OCI-LY7 (cell line): ENCODE measurements around the gene TMEM107. TPM values are rescaled to one million over a fixed set of nuclear protein-coding genes. Genes with fewer than 3 reads are reported as not detected.

Experiments
- BruUV-seq: library from RNA; stranded (reverse); fragments of 400-500 nt; replicated peaks from 2 replicates; lab custom pipeline; 2021; lab: Mats Ljungman, UMichigan
- CTCF ChIA-PET: fragments of 300-600 bp; sonication (Branson Sonifier 250); formaldehyde crosslinking; loops from one replicate; lab custom pipeline; 2022; ENCODE audit warnings: antibody characterized with exemption; ENCODE audit not compliant: unreplicated experiment; lab: Charles Lee
- POLR2A ChIA-PET: fragments of 300-600 bp; sonication (Branson Sonifier 250); formaldehyde crosslinking; loops from one replicate; lab custom pipeline; 2022; ENCODE audit warnings: antibody characterized with exemption; lab: Charles Lee
- DNase-seq: peaks from one replicate; pipeline ENCODE4 v3.0.0-alpha.2; 2015; ENCODE audit warnings: low spot score
- H2AFZ ChIP-seq: fragments of 200-600 bp; sonication (generic), shearing (Covaris generic); 2 replicates; pipeline ENCODE4 v1.6.1; 2014; ENCODE audit warnings: mild to moderate bottlenecking, antibody characterized with exemption, low read length, moderate library complexity
- H3K27ac ChIP-seq: fragments of 200-600 bp; sonication (generic); 2 replicates; pipeline ENCODE4 v1.5.1; 2014; ENCODE audit warnings: mixed run types, low read depth, mild to moderate bottlenecking, moderate library complexity, low read length, inconsistent platforms; ENCODE audit not compliant: poor library complexity, severe bottlenecking
- H3K36me3 ChIP-seq: fragments of 200-600 bp; sonication (generic); 2 replicates; pipeline ENCODE4 v1.6.1; 2014; ENCODE audit warnings: mild to moderate bottlenecking, antibody characterized with exemption, low read length, moderate library complexity, mixed read lengths; ENCODE audit not compliant: insufficient read depth
- H3K4me1 ChIP-seq: fragments of 200-600 bp; sonication (generic); 2 replicates; pipeline ENCODE4 v1.5.1; 2014; ENCODE audit warnings: mild to moderate bottlenecking, low read length; ENCODE audit not compliant: insufficient read depth, poor library complexity, severe bottlenecking
- H3K4me2 ChIP-seq: fragments of 200-600 bp; sonication (generic); 2 replicates; pipeline ENCODE4 v1.6.1; 2014; ENCODE audit warnings: mild to moderate bottlenecking, low read length
- H3K4me3 ChIP-seq: fragments of 200-600 bp; sonication (generic); 2 replicates; pipeline ENCODE4 v1.5.1; 2014; ENCODE audit warnings: mild to moderate bottlenecking, low read depth, low read length; ENCODE audit not compliant: poor library complexity, severe bottlenecking
- H3K79me2 ChIP-seq: fragments of 200-600 bp; sonication (generic); 2 replicates; pipeline ENCODE4 v1.6.1; 2016; ENCODE audit warnings: low read depth, mild to moderate bottlenecking, low read length, moderate library complexity, mixed read lengths; ENCODE audit not compliant: insufficient read depth
- H3K9me2 ChIP-seq: fragments of 200-600 bp; sonication (generic); 2 replicates; pipeline ENCODE4 v1.6.1; 2016; ENCODE audit warnings: mild to moderate bottlenecking, low read length, mixed read lengths; ENCODE audit not compliant: insufficient read depth
- H3K9me3 ChIP-seq: fragments of 200-600 bp; sonication (generic); 2 replicates; pipeline ENCODE4 v1.6.1; 2014; ENCODE audit warnings: mild to moderate bottlenecking, mixed run types, low read length, mixed read lengths
- H4K20me1 ChIP-seq: fragments of 200-600 bp; sonication (generic); 2 replicates; pipeline ENCODE4 v1.6.1; 2014; ENCODE audit warnings: mild to moderate bottlenecking, antibody characterized with exemption, low read length, moderate library complexity, mixed read lengths; ENCODE audit not compliant: insufficient read depth
- CTCF ChIP-seq: fragments of 200-600 bp; sonication (generic); conservative IDR thresholded peaks from 2 replicates; pipeline ENCODE4 v1.5.1; 2014; ENCODE audit warnings: mild to moderate bottlenecking, antibody characterized with exemption, low read length, moderate library complexity, mixed read lengths
- EZH2phosphoT487 ChIP-seq: fragments of 200-600 bp; sonication (generic); IDR thresholded peaks from 2 replicates; pipeline ENCODE4 v1.6.1; 2018; ENCODE audit warnings: low read depth, borderline replicate concordance, mild to moderate bottlenecking, mixed run types, antibody characterized with exemption, low read length, moderate library complexity, mixed read lengths
- intact Hi-C: fragments of 100-400 bp; cut with micrococcal nuclease; formaldehyde crosslinking; loops from one replicate; pipeline ENCODE4 v1.10.0; 2022; ENCODE audit not compliant: unreplicated experiment
- total RNA-seq, 2 experiments: library from RNA; depleted of rRNA in 1 of 2; stranded (reverse); fragments of >200 nt in 1 of 2; shearing (Covaris generic) in 1 of 2; gene quantifications; 2 replicates each; pipeline ENCODE4 v1.2.3, GENCODE V29; 2014 to 2022

The TMEM107 gene
- total RNA-seq, 2 experiments from 2014 or later, result 43.9 to 57.0 TPM

- TSS peak; percentile 46 for BruUV-seq
- Histone ChIP-seq H3K9me3 (no peaks in the 10 kb centered on the region), H3K36me3 (peaks cover 40% of the 10 kb centered on the region), H3K4me3 (peak overlapping the region; percentile 82), H3K9me2 (no peaks in the 10 kb centered on the region), H3K4me1 (peaks cover 47% of the 10 kb centered on the region), H4K20me1 (no peaks in the 10 kb centered on the region; the same call in 1 of the 2 replicates), H2AFZ (no peak overlapping the region; the same call in 1 of the 2 replicates), H3K79me2 (peaks cover 12% of the 10 kb centered on the region; the same call in 1 of the 2 replicates), H3K27ac (peak overlapping the region; percentile 70), H3K4me2 (peak overlapping the region; percentile 95)
- intact Hi-C loops, result loop anchor here (1.0 to 10.0 kb wide), 2 partner anchors 12 to 316 kb away; partner anchors contain the start of gene KDM6B
- DNase-seq, result peak; percentile 89
- POLR2A ChIA-PET, result interaction anchor here (0.5 to 1.1 kb wide), 6 partner anchors 10 to 526 kb away, joined by 3 to 4 read pairs (median 4); partner anchors contain the start of gene SLC25A35
- TF ChIP-seq CTCF (no peak), EZH2phosphoT487 (no peak)
- CTCF ChIA-PET, result no interaction called here
These were observed 25.0 kb downstream of the TMEM107 start for GRCh38 chr17:8151120-8151640.

GRCh38 chr17:8150194-8151119 lies 25.7 kb downstream of the TMEM107 start:
- H3K79me2 ChIP-seq, result peaks cover 12% of the 10 kb centered on the region; the same call in 1 of the 2 replicates

More at GRCh38 chr17:8150194-8151119, 25.7 kb downstream of the TMEM107 start:
- intact Hi-C loops, result loop anchor here (1.0 to 10.0 kb wide), 2 partner anchors 11 to 316 kb away; partner anchors contain the start of gene KDM6B
- Histone ChIP-seq H4K20me1 (no peaks in the 10 kb centered on the region; the same call in 1 of the 2 replicates), H3K27ac (peak overlapping the region; percentile 62), H2AFZ (no peak overlapping the region), H3K36me3 (peaks cover 47% of the 10 kb centered on the region), H3K4me3 (peak overlapping the region; percentile 82), H3K4me1 (peaks cover 41% of the 10 kb centered on the region), H3K9me3 (no peaks in the 10 kb centered on the region), H3K9me2 (no peaks in the 10 kb centered on the region), H3K4me2 (peak overlapping the region; percentile 95)
- BruUV-seq, result no TSS peak
- POLR2A ChIA-PET, result interaction anchor here (0.6 to 1.1 kb wide), 5 partner anchors 10 to 145 kb away, joined by 3 to 4 read pairs (median 3); partner anchors contain the start of gene SLC25A35
- no peak for DNase-seq
- CTCF ChIA-PET, result no interaction called here
- TF ChIP-seq CTCF, result no peak
- no peak for TF ChIP-seq EZH2phosphoT487
